HL-60 (cell line): ENCODE data around the gene RAD18.

Source experiments
- DNase-seq, 2 experiments: peaks; one replicate each; pipeline ENCODE4 v3.0.0-alpha.2; 2010 to 2020; ENCODE audit warnings: low read depth in 1 of 2, low spot score in 1 of 2
- H3K27ac ChIP-seq: fragments of 250-450 bp; sonication (Bioruptor Pico); replicated peaks from 2 replicates; pipeline ENCODE4 v1.5.1; 2020; ENCODE audit warnings: mild to moderate bottlenecking, moderate library complexity
- H3K27me3 ChIP-seq: fragments of 250-450 bp; sonication (Bioruptor Pico); 2 replicates; pipeline ENCODE4 v1.5.1; 2021; ENCODE audit warnings: mild to moderate bottlenecking, moderate library complexity; ENCODE audit not compliant: insufficient read depth, poor library complexity, severe bottlenecking
- H3K4me3 ChIP-seq: replicated peaks from 2 replicates; pipeline ENCODE4 v1.5.1; 2011; ENCODE audit warnings: mild to moderate bottlenecking, control low read depth, low read length; ENCODE audit not compliant: insufficient read depth
- CTCF ChIP-seq: IDR thresholded peaks from one replicate; pipeline ENCODE4 v1.5.1; 2011; ENCODE audit warnings: low read length, control low read depth, inconsistent platforms; ENCODE audit not compliant: insufficient read depth
- GABPA ChIP-seq: IDR thresholded peaks from 2 replicates; pipeline ENCODE4 v1.6.1; 2012; ENCODE audit warnings: low read depth
- POLR2AphosphoS5 ChIP-seq: IDR thresholded peaks from 2 replicates; pipeline ENCODE4 v1.6.1; 2012; ENCODE audit warnings: low read depth
- REST ChIP-seq: IDR thresholded peaks from 2 replicates; pipeline ENCODE4 v1.6.1; 2012; ENCODE audit warnings: low read depth; ENCODE audit not compliant: insufficient replicate concordance
- SPI1 ChIP-seq: IDR thresholded peaks from 2 replicates; pipeline ENCODE4 v1.6.1; 2012; ENCODE audit warnings: low read depth, mild to moderate bottlenecking, borderline replicate concordance

Gene RAD18

GRCh38 chr3:8854656-8855055, 108.6 kb downstream of the RAD18 start:
- DNase-seq = no peak

GRCh38 chr3:8853081-8853480, 110.2 kb downstream of the RAD18 start:
- no peak for DNase-seq
- H3K27me3 ChIP-seq = no peaks in the 10 kb centered on the region
- TF ChIP-seq GABPA (no peak), POLR2AphosphoS5 (no peak), SPI1 (no peak), CTCF (no peak), REST (no peak)

More at GRCh38 chr3:8854656-8855055, 108.6 kb downstream of the RAD18 start:
- no peaks in the 10 kb centered on the region for H3K27me3 ChIP-seq
- TF ChIP-seq SPI1 (no peak), POLR2AphosphoS5 (no peak), CTCF (no peak), REST (no peak)
- no peak overlapping the region for H3K4me3 ChIP-seq
- H3K27ac ChIP-seq = no peak overlapping the region

GRCh38 chr3:8852511-8852910, 110.8 kb downstream of the RAD18 start:
- H3K4me3 ChIP-seq = no peak overlapping the region
- no peak for TF ChIP-seq GABPA
- no peak for TF ChIP-seq POLR2AphosphoS5
- TF ChIP-seq REST = no peak
- no peak for TF ChIP-seq SPI1
- no peak for TF ChIP-seq CTCF
- H3K27ac ChIP-seq = no peak overlapping the region
- no peak for DNase-seq
- H3K27me3 ChIP-seq = no peaks in the 10 kb centered on the region

More at GRCh38 chr3:8853081-8853480, 110.2 kb downstream of the RAD18 start:
- Histone ChIP-seq H3K4me3 (no peak overlapping the region), H3K27ac (no peak overlapping the region)
